Epithelial cell of proximal tubule (primary cell): ENCODE results near the gene DNAJB11. TPM values are rescaled to one million over a fixed set of nuclear protein-coding genes. Genes with fewer than 3 reads are reported as not detected.
A peak's percentile ranks its signal among the peaks of the same experiment; 100 is the strongest.
"Not testable (repeated sequence)": the region's sequence is repeated elsewhere in the genome, so short reads cannot be mapped to it uniquely, and the experiment has no call there.

Experiments
- DNase-seq: peaks from one replicate; pipeline ENCODE4 v3.0.0-alpha.2; 2011; ENCODE audit warnings: low read depth
- H3K4me3 ChIP-seq: 2 replicates; pipeline ENCODE4 v1.5.1; 2011; ENCODE audit warnings: low read depth, mild to moderate bottlenecking, low read length
- total RNA-seq: library from RNA; depleted of rRNA; stranded (reverse); fragments of >200 nt; gene quantifications from 2 replicates; pipeline ENCODE4 v1.2.3, GENCODE V29; 2015
- TF ChIP-seq, protein P1 (sequence below): conservative IDR thresholded peaks from 2 replicates; pipeline ENCODE4 v1.5.1; 2012; ENCODE audit warnings: low read depth, mild to moderate bottlenecking, low read length

DNAJB11 gene
- total RNA-seq, 1 donor from 2014 or later: 96.3 TPM

DNA sequence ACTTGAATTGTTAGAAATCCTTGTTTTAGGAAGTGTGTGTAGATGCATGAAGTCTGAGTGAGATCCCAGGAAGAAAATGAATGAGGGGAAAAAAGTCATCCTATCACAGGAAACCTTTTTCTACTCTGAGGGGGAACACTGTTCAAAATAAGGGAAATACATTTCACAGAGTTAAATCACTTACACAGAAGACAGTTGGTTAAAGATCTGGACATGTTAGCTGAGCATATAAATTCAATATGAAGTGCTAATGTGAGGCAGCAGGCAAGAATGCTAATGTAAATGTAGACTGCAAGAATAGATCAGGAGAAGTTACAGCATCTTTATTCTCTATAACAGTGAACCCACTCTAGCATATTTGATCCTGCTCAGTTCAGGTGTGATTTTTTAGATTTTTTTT lies 5.9 kb upstream of the DNAJB11 start:
- TF ChIP-seq, protein P1, sequence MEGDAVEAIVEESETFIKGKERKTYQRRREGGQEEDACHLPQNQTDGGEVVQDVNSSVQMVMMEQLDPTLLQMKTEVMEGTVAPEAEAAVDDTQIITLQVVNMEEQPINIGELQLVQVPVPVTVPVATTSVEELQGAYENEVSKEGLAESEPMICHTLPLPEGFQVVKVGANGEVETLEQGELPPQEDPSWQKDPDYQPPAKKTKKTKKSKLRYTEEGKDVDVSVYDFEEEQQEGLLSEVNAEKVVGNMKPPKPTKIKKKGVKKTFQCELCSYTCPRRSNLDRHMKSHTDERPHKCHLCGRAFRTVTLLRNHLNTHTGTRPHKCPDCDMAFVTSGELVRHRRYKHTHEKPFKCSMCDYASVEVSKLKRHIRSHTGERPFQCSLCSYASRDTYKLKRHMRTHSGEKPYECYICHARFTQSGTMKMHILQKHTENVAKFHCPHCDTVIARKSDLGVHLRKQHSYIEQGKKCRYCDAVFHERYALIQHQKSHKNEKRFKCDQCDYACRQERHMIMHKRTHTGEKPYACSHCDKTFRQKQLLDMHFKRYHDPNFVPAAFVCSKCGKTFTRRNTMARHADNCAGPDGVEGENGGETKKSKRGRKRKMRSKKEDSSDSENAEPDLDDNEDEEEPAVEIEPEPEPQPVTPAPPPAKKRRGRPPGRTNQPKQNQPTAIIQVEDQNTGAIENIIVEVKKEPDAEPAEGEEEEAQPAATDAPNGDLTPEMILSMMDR: no peak
- no peak overlapping the region for H3K4me3 ChIP-seq
- DNase-seq: no peak

DNA sequence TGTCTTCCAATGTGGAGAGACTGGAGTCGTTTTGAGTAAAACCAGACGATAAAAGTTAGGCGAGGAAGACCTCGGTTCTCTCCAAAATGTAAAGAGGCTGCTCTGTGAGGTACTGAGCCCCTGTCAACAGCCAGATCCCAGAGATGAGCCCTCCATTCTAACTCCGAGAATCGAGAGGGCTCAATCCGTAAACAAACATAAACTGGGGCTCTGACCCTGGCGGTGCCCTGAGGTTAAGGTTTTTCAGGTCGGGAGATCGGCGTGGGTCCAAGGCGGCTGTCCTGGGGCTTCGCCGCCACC lies 3.8 kb upstream of the DNAJB11 start:
- DNase-seq: no peak
- TF ChIP-seq, protein P1: no peak

DNA sequence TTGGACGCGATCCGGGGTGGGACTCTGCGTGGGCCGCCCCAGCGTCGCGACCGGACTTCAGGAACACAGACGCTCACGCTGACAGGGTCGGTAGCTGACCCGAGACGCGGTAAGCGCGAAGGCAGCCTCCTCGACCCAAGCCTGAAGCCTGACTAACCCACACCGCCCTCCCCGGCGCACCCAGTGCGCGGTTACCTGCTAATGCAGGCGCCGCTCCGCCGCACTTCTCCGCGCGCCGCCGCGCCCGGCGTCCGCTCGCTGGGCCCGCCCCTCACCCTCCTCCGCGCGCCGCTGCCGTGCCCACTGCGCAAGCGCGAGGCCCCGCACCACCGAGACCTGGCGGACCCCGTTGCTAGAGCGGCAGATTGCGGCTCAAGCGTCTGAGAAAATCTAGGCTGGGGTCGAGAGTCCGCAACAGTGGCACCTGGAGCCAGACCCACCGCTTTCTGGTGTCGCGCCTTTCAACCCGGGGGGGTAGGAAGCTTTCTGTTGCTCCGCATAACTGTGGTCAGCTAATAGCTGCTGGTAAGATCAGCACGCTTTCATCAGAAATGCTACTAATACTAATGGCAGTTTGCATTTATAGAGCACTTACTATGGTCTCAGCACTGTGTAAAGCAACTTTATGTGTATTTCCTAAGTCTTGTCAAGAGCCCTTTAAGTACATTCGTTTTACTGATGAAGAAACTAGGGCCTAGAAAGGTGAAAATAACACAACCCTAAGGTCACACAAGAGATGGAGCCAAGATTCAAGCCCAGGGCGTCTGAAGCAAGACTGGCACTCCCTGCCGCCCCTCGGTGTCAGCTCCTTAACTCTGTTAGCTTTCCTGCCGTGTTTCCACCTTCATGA lies 3.2 kb upstream of the DNAJB11 start, which contains the start of gene TBCCD1:
TSS of gene TBCCD1 (minus strand) at position 268 of the 850 bp plus-strand sequence. CDS start 3,010 bp downstream, outside the sequence.
- TF ChIP-seq, protein P1: no peak
- peak within 1 kb of the TSS; percentile 93 for H3K4me3 ChIP-seq
- no peak for DNase-seq

More for the DNA sequence above, 3.8 kb upstream of the DNAJB11 start:
- H3K4me3 ChIP-seq: peak overlapping the region; percentile 93

DNA sequence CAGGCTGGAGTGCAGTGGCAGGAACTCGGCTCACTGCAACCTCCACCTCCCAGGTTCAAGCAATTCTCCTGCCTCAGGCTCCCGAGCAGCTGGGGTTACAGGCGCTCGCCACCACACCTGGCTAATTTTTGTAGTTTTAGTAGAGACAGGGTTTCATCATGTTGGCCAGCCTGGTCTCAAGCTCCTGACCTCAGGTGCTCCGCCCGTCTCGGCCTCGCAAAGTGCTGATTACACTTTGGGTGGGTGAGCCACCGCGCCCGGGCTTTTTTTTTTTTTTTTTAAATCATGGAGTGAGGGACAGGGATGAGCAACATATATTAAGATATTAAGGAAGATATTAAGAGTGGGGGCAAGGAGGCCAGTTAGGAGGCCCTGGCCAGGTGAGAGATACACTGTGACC lies 1.2 kb upstream of the DNAJB11 start:
- not testable (repeated sequence) for DNase-seq
- peak overlapping the region; percentile 82 for H3K4me3 ChIP-seq

DNA sequence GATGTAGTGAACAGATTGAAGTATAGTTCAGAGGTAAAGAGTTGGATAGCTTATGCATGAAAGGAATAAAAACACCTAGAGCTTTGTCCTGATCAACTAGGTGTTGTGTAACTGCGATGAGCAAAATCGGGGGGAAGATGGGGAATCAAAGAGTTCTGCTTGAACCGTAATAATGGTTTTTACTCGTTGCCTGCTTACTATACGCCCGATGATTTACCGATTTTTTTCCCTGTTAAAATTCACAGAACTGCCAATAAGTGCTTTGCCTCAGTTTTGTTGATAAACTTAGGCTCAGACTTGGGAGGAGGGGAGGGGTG lies 783 bp upstream of the DNAJB11 start:
- H3K4me3 ChIP-seq: peak overlapping the region; percentile 82
- no peak for DNase-seq
- TF ChIP-seq, protein P1: no peak

DNA sequence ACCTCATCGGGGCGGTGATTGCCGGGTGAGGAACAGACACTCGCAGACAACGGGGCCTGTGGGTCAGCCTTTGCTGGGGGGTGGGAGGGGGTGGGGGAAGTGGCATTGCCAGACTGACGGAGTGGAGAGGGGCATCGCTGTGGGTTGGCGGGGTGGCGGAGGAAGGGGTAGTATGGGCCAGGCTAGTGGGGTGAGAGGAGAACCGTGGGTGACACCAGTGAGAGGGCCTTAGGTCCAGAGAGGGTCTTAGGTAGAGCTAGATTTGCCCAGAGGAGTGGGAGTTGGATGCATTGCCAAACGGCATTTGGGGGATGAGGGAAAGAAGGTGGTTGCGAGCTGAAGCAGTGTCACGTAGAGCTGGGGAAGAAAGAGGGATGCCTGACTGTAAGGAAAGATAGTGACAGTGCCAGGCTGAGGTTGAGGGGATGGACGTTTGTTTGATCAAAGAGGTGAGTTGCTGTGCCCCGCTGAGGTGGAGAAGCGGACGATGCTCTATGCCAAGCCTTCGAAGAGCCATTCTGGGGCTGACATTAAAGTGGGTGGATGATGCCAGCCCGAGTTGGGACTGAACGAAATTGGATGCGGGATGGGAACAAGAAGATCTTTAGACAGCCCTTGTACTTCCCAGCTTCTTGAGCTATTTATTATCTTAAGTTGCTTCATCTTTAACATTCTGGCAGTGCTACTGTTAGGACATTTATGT lies 572 bp downstream of the DNAJB11 start:
- no peak for DNase-seq
- TF ChIP-seq, protein P1: no peak

DNA sequence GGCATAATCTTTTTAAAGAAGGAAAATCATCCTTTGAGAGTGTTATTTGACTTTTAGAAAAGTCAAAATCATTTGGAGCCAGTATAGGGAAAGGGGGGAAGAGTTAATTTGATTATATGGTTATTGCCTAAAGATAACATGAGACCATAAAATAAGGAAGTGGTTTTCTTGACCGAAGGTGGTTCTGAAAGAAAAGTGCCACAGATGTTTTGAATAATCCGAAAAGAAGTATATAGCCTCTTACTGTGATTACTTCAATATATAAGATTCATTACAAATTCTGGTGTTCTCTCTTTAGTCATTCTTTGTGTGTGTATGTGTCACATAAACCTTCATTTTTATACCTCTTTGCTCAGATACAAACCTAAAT lies 1.1 kb downstream of the DNAJB11 start:
- DNase-seq: no peak
- TF ChIP-seq, protein P1: no peak
- H3K4me3 ChIP-seq: peak overlapping the region; percentile 91

More for the DNA sequence above, 572 bp downstream of the DNAJB11 start:
- H3K4me3 ChIP-seq: peak overlapping the region; percentile 91
